WI38 (cell line): ENCODE results near the gene NLRP8.

ENCODE experiments used
- H3K4me3 ChIP-seq: 2 replicates; pipeline ENCODE4 v1.5.1; 2011; ENCODE audit warnings: low read depth, mild to moderate bottlenecking, control low read depth, low read length
- TF ChIP-seq, protein P1 (sequence below): IDR thresholded peaks from 2 replicates; pipeline ENCODE4 v1.5.1; 2012; ENCODE audit warnings: low read depth, mild to moderate bottlenecking, control low read depth, low read length

NLRP8 gene

DNA sequence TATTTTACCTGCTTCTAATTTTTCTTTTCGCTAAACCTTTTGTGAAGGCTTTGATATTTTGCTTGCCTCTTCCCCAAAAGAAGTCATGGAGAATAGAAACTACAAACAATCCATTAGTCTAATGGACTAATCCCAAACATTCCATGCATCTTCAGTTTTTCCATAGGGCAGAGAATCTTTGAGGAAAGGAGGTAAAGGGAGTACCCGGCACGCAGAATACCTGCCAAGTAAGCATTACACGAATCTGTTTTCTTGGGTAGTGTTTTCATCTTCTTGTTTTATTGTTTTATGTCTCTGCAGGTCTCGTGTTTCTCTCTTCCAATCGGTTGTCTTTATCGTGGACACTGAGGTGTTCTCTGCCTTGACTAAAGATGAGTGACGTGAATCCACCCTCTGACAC lies at the start of gene NLRP8:
NLRP8 (plus strand) TSS at position 301 of the 400 bp plus-strand sequence.
- TF ChIP-seq, protein P1, sequence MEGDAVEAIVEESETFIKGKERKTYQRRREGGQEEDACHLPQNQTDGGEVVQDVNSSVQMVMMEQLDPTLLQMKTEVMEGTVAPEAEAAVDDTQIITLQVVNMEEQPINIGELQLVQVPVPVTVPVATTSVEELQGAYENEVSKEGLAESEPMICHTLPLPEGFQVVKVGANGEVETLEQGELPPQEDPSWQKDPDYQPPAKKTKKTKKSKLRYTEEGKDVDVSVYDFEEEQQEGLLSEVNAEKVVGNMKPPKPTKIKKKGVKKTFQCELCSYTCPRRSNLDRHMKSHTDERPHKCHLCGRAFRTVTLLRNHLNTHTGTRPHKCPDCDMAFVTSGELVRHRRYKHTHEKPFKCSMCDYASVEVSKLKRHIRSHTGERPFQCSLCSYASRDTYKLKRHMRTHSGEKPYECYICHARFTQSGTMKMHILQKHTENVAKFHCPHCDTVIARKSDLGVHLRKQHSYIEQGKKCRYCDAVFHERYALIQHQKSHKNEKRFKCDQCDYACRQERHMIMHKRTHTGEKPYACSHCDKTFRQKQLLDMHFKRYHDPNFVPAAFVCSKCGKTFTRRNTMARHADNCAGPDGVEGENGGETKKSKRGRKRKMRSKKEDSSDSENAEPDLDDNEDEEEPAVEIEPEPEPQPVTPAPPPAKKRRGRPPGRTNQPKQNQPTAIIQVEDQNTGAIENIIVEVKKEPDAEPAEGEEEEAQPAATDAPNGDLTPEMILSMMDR, result no peak
- no peak within 1 kb of the TSS for H3K4me3 ChIP-seq

DNA sequence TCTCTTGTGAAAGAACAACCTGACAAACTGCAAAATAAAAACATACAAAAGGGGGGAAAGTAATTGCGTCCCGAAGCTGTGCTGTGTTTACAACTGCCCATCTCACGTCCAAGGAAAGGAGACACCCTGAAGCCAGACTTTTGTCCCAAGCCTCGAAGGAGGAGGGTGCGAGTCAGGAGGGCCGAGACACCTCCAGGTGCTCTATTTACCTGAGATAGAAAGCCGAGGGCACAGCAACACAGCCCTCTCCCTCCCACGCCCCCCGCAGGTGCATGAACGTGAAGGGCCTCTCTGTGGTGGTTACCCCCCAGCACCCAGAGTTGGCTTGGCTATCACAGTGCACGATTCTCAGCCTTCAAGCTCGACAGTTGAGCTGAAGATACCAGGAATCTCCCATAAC lies 48.7 kb upstream of the NLRP8 start:
- TF ChIP-seq, protein P1, result no peak
- no peak overlapping the region for H3K4me3 ChIP-seq

DNA sequence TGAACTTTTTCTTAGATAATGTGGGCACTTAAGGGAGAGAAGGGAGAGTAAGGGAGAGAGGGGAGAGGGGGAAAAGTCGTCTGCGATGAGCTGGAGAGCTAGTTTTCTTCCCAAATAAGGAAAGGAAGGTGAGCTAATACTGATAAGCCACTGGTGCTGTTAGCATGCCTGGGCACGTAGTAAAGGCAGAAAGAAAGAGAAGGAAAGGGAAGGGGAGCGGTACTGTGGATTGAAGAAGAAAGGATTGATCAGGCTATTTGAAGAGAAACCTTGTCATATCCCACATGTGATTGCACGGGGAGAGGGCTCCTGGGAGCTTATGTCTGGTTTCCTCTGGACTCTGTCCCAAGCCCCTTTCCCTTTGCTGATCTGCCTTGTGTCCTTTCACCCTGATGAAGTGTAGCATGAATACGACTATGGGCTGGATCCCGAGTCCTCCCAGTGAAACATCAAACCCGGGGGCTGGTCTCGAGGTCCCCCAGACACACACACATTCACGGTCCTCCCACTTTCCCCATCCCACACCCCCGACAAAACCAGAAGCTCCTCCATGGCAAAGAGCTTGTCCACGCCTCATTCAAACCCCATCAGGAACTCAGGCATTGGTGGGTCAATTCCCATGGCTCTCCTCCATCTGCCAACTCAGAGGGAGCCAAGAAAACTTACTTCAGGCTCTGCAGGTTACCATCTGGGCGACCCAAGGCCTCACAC lies 46.1 kb upstream of the NLRP8 start:
- TF ChIP-seq, protein P1, result no peak
- H3K4me3 ChIP-seq, result no peak overlapping the region

DNA sequence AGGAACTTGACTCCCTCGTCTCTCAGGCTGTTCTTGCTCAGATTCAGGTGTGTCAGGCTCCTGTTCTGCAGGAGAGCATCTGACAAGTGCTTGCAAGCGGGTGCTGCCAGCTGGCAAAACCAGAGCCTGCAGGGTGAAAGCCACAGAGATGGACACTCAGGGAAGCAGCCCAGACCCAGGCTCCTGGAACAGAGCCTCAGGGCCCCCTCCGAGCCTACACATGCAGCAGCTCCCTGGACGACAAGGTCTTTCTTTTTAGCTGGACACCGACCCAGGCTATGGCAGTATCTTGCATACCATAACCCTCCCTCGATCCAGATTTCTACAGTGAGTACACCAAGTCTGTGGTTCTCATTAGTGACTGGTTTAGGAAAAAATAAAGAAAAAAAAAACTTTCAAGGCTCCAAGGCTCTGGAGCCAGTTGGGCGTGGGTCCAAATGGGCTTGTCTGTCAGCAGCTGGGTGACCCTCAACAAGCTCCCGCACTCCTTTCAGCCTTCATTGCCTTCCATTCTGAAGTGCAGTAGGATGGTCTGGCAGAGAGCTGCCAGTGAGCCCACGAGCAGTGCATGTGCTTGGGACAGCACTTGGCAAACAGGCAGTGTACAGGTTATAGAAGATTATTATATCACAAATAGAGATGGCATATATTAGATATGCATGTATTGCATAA lies 45.4 kb upstream of the NLRP8 start:
- TF ChIP-seq, protein P1, result no peak
- H3K4me3 ChIP-seq, result no peak overlapping the region

DNA sequence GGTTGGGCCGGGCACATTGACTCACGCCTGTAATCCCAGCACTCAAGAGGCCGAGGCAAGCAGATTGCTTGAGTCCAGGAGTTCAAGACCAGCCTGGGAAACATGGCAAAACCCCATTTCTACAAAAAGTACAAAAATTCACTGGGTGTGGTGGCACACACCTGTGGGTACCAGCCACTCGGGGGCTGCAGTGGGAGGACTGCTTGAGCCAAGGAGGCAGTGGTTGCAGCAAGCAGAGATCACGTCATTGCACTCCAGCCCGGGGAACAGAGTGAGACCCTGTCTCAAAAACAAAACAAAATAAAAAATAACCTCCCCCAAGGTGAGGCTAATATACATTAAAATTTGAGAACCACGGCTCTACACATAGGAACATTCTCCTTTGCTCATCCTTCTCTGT lies 40.3 kb upstream of the NLRP8 start:
- TF ChIP-seq, protein P1, result no peak
- no peak overlapping the region for H3K4me3 ChIP-seq

DNA sequence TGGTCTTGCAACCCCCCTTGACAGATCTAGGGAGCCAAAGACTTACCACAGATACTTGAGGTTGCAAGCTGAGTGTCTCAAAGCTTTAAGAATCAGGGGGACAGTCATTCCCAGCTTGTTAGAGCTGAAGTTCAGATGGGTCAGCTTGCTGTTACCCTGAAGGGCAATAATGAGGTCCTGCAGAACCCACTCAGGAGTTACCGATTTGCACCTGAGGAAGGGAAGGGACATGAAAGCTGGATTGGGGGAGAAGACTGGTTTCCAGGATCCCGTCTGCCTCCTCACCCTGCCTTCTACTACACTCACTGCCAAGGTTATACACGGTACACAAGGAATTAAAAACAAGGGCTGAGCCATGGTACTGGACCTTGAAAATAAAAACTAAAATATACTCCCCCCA lies 39.9 kb upstream of the NLRP8 start:
- no peak overlapping the region for H3K4me3 ChIP-seq
- TF ChIP-seq, protein P1, result no peak

DNA sequence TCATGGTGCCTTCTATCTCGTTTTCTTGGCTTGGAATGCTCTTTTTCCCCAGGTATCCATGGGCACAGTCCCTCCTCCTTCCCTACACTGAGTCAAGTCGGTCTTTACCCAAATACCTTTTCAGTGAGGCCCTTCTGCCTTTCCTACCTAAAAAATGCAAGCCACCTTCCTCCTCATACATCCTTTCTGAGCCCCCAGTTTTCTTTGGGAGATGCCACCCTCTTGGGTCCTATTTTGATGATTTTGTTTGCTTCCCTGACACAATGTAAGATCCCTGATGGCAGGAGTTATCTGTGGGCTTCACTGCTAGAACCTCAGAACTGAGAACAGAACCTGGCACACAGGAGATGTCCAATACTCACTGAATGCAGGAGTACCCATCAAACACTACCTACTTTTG lies 37.8 kb upstream of the NLRP8 start:
- no peak overlapping the region for H3K4me3 ChIP-seq
- TF ChIP-seq, protein P1, result no peak
